SU-DHL-6 (cell line): ENCODE data around the gene COMMD9.
"Not testable (repeated sequence)": the region's sequence is repeated elsewhere in the genome, so short reads cannot be mapped to it uniquely, and the experiment has no call there.

Experiments used
- H2AFZ ChIP-seq: fragments of 200-600 bp; sonication (generic); 2 replicates; pipeline ENCODE4 v1.6.1; 2014; ENCODE audit warnings: low read depth, mild to moderate bottlenecking, moderate library complexity, mixed read lengths, antibody characterized with exemption, low read length; ENCODE audit not compliant: severe bottlenecking
- H3F3A ChIP-seq: fragments of 200-600 bp; shearing (Covaris generic); 2 replicates; pipeline ENCODE4 v1.6.0; 2016; ENCODE audit warnings: antibody characterized with exemption, mild to moderate bottlenecking; ENCODE audit not compliant: insufficient read depth
- H3K27ac ChIP-seq: fragments of 200-600 bp; sonication (generic); 2 replicates; pipeline ENCODE4 v1.5.1; 2016; ENCODE audit warnings: low read depth, mild to moderate bottlenecking, low read length, moderate library complexity, mixed read lengths
- H3K27me3 ChIP-seq: fragments of 200-600 bp; sonication (generic), shearing (Covaris generic); 2 replicates; pipeline ENCODE4 v1.6.0; 2014; ENCODE audit warnings: mild to moderate bottlenecking, low read length
- H3K36me3 ChIP-seq: fragments of 200-600 bp; sonication (generic); 2 replicates; pipeline ENCODE4 v1.6.1; 2014; ENCODE audit warnings: mild to moderate bottlenecking, low read length, mixed read lengths
- H3K4me2 ChIP-seq: fragments of 300-600, 200-600 bp; shearing (Covaris generic), sonication (generic); 2 replicates; pipeline ENCODE4 v1.6.0; 2014; ENCODE audit warnings: low read length, low read depth, mild to moderate bottlenecking; ENCODE audit not compliant: poor library complexity, severe bottlenecking
- H3K4me3 ChIP-seq: fragments of 200-600 bp; sonication (generic); 2 replicates; pipeline ENCODE4 v1.5.1; 2014; ENCODE audit warnings: antibody characterized with exemption, low read length, mild to moderate bottlenecking, mixed read lengths; ENCODE audit not compliant: insufficient read depth, poor library complexity, severe bottlenecking
- H3K79me2 ChIP-seq: fragments of 200-600 bp; sonication (generic); 2 replicates; pipeline ENCODE4 v1.6.1; 2014; ENCODE audit warnings: mild to moderate bottlenecking, low read length, moderate library complexity; ENCODE audit not compliant: insufficient read depth
- H3K9ac ChIP-seq: fragments of 200-600 bp; sonication (generic); 2 replicates; pipeline ENCODE4 v1.7.0; 2014; ENCODE audit warnings: mild to moderate bottlenecking, low read length
- H3K9me2 ChIP-seq: fragments of 200-600 bp; sonication (generic); replicated peaks from 2 replicates; pipeline ENCODE4 v1.6.1; 2014; ENCODE audit warnings: low read length; ENCODE audit not compliant: insufficient read depth
- H3K9me3 ChIP-seq: fragments of 200-600 bp; sonication (generic); 2 replicates; pipeline ENCODE4 v1.6.1; 2014; ENCODE audit warnings: low read length, mixed read lengths; ENCODE audit not compliant: insufficient read depth
- H4K20me1 ChIP-seq: fragments of 200-600 bp; sonication (generic); 2 replicates; pipeline ENCODE4 v1.6.1; 2014; ENCODE audit warnings: low read depth, mild to moderate bottlenecking, antibody characterized with exemption, low read length, moderate library complexity, mixed read lengths
- EZH2phosphoT487 ChIP-seq: fragments of 200-600 bp; sonication (generic), shearing (Covaris generic); conservative IDR thresholded peaks from 2 replicates; pipeline ENCODE4 v1.6.1; 2018; ENCODE audit warnings: mild to moderate bottlenecking, antibody characterized with exemption, low read length, moderate library complexity, mixed read lengths
- TF ChIP-seq, protein P1 (sequence below): fragments of 200-600 bp; sonication (generic); IDR thresholded peaks from one replicate; pipeline ENCODE4 v1.5.1; 2017; ENCODE audit warnings: antibody characterized with exemption, mild to moderate bottlenecking, low read length, moderate library complexity; ENCODE audit not compliant: insufficient read depth, poor library complexity, severe bottlenecking

Gene COMMD9

GRCh38 chr11:36328966-36329673 is 39.9 kb upstream of the COMMD9 start:
- H4K20me1 ChIP-seq, result no peaks in the 10 kb centered on the region
- H3K27ac ChIP-seq, result no peak overlapping the region
- H3F3A ChIP-seq, result no peaks in the 10 kb centered on the region
- H3K9me2 ChIP-seq, result no peaks in the 10 kb centered on the region
- no peaks in the 10 kb centered on the region for H3K9me3 ChIP-seq
- TF ChIP-seq, protein P1, sequence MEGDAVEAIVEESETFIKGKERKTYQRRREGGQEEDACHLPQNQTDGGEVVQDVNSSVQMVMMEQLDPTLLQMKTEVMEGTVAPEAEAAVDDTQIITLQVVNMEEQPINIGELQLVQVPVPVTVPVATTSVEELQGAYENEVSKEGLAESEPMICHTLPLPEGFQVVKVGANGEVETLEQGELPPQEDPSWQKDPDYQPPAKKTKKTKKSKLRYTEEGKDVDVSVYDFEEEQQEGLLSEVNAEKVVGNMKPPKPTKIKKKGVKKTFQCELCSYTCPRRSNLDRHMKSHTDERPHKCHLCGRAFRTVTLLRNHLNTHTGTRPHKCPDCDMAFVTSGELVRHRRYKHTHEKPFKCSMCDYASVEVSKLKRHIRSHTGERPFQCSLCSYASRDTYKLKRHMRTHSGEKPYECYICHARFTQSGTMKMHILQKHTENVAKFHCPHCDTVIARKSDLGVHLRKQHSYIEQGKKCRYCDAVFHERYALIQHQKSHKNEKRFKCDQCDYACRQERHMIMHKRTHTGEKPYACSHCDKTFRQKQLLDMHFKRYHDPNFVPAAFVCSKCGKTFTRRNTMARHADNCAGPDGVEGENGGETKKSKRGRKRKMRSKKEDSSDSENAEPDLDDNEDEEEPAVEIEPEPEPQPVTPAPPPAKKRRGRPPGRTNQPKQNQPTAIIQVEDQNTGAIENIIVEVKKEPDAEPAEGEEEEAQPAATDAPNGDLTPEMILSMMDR, result no peak
- TF ChIP-seq EZH2phosphoT487, result no peak
- H2AFZ ChIP-seq, result no peak overlapping the region
- no peaks in the 10 kb centered on the region for H3K79me2 ChIP-seq
- H3K4me3 ChIP-seq, result no peak overlapping the region
- H3K4me2 ChIP-seq, result no peak overlapping the region
- no peak overlapping the region for H3K9ac ChIP-seq
- no peaks in the 10 kb centered on the region for H3K27me3 ChIP-seq
- H3K36me3 ChIP-seq, result no peaks in the 10 kb centered on the region

GRCh38 chr11:36326524-36327419 is 37.5 kb upstream of the COMMD9 start:
- no peaks in the 10 kb centered on the region for H3K36me3 ChIP-seq
- no peak overlapping the region for H3K9ac ChIP-seq
- no peak overlapping the region for H2AFZ ChIP-seq
- no peaks in the 10 kb centered on the region for H3F3A ChIP-seq
- H3K9me3 ChIP-seq, result no peaks in the 10 kb centered on the region
- no peaks in the 10 kb centered on the region for H4K20me1 ChIP-seq
- H3K27me3 ChIP-seq, result no peaks in the 10 kb centered on the region
- no peak overlapping the region for H3K27ac ChIP-seq
- H3K9me2 ChIP-seq, result no peaks in the 10 kb centered on the region
- TF ChIP-seq EZH2phosphoT487, result no peak
- no peak overlapping the region for H3K4me3 ChIP-seq
- H3K79me2 ChIP-seq, result no peaks in the 10 kb centered on the region
- no peak overlapping the region for H3K4me2 ChIP-seq

- H3K9me3 ChIP-seq, H3K9ac ChIP-seq, H3K36me3 ChIP-seq, H3K79me2 ChIP-seq, H3K4me2 ChIP-seq, H3K9me2 ChIP-seq, H3K27me3 ChIP-seq, H3K27ac ChIP-seq, H4K20me1 ChIP-seq, H2AFZ ChIP-seq, H3F3A ChIP-seq, H3K4me3 ChIP-seq: not testable (repeated sequence)
Observed at GRCh38 chr11:36325403-36325802, 36.2 kb upstream of the COMMD9 start.

GRCh38 chr11:36324956-36325355 is 35.7 kb upstream of the COMMD9 start:
- H3K36me3 ChIP-seq, H3K9me2 ChIP-seq, H3K4me3 ChIP-seq, H3F3A ChIP-seq, H4K20me1 ChIP-seq, H2AFZ ChIP-seq, H3K79me2 ChIP-seq, H3K9ac ChIP-seq, H3K27ac ChIP-seq, H3K4me2 ChIP-seq, H3K9me3 ChIP-seq, H3K27me3 ChIP-seq: not testable (repeated sequence)
